ENCODE data around the gene LUC7L2.
"Not testable (repeated sequence)": the region's sequence is repeated elsewhere in the genome, so short reads cannot be mapped to it uniquely, and the experiment has no call there.

LUC7L2 gene

DNA sequence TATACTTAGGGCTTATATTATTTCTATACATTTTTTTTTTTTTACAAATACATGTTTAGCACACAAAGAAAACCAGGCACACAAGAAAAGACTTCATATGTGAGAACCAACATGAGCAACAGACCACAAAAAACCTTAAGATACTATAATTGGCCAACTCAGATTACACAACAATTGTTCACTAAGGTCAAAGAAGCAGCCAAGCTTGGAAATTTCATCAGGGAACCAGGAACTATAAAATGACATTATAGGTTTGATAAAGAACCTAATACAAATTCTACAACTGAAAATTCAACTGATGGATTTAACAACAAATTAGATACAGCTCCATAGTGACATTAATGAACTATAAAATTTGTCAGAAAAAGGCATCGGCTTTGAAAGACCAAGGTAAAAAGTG is 4.4 kb upstream of the LUC7L2 start:
- DNase-seq (ENCODE audit: low read depth): no peak

DNA sequence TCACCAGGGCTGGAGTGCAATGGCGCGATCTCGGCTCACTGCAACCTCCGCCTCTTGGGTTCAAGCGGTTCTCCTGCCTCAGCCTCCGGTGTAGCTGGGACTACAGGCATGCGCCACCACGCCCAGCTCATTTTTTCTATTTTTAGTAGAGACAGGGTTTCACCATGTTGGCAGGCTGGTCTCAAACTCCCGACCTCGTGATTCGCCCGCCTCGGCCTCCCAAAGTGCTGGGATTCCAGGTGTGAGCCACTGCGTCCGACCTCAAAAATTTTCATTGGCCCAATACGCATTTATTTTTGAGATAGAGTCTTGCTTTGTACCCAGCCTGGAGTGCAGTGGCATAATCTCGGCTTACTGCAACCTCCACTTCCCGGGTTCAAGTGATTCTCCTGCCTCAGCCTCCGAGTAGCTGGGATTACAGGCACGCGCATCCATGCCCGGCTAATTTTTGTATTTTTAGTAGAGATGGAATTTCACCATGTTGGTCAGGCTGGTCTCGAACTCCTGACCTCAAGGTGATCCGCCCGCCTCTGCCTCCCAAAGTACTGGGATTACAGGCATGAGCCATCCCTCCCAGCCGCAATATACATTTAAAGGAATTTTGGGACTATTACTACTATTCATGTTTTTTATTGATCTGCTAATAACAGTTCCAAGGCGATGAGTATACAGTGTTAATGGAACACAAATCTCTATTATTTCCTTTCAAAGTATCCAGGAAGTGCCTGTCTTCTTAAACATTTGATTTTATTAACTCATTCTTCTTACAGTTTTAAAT is 1.8 kb upstream of the LUC7L2 start:
- DNase-seq (ENCODE audit: low read depth): not testable (repeated sequence)

DNA sequence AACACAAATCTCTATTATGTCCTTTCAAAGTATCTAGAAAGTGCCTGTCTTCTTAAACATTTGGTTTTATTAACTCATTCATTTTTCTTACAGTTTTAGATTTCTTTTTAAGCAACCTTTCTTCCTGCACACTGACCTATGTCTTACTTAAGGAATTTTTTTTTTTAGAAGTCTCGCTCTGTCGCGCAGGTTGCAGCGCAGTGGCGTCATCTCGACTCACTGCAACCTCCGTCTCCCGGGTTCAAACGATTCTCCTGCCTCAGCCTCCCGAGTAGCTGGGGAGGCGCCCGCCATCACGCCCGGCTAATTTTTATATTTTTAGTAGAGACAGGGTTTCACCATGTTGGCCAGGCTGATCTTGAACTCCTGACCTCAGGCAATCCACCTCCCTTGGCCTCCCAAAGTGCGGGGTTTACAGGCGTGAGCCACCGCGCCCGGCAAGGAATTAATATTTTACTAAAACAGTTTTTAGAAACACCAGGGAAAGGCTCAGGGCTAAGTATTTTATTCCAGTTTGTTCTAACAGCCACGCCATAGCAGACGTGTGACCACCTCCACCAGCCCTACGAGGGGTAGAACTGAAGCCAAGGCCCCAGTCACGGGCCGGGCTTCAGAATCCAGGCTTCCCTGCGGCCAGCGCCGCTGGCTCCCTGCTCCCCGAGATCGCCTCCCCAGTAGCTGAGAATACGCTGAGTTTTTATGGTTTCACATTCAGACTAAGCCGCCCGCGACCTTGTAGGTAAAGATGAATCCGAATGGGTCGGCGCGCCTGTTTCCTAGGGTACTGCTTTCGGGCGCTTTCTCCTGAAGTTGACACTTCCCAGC is 941 bp upstream of the LUC7L2 start:
- peak; percentile 41 for DNase-seq (ENCODE audit: low read depth)

DNA sequence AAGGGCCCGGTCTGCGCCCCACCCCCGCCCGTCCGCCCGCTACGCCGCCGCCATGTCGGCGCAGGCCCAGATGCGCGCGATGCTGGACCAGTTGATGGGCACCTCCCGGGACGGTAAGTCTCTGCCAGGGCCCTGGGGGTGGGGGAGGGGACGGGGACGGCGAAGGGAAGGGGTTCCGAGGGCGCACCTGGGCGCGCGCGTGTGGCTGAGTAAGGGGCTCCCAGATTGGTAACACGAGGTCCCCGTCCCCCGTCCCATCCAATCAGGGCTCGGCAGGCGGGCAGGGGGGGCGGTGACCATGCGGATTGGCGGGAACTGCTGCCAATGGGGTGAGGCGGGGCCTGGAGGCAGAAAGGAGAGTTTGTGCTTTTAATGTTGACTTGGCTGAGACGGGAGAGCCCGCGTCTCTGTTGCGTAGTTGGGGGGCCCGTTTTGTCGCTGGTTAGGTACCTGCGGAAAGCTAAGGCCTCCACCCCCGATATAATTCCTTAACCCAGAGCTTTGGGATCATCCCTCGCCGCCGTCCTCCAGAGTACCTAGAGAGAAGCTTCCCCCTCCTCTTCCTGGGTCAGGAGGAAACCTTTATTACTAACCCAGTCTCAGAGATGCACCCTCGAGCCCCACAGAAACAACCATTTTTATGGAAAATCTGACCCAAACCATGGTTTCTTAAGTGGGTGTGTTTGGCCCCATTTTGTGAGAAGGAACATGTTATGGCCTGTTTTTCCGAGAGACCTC is 685 bp downstream of the LUC7L2 start:
- peak; percentile 95 for DNase-seq (ENCODE audit: low read depth)

DNA sequence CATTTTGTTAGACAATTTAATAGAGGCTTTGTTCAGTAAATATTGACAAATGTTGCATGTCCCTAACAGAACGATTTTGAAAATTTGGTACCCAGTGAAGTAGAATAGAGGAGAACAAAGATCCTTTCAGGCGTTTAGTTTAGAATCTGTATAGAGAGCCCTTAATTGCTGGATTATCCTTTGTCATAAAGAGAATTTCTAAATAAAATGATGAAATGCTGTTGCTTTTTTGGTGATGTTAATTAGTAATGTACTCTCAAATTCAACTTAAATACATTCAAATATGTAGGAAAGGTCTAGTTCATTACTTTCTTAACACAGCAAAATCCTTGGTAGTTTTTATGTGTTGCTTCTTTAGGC is 1.2 kb downstream of the LUC7L2 start:
- no peak for DNase-seq (ENCODE audit: low read depth)

DNA sequence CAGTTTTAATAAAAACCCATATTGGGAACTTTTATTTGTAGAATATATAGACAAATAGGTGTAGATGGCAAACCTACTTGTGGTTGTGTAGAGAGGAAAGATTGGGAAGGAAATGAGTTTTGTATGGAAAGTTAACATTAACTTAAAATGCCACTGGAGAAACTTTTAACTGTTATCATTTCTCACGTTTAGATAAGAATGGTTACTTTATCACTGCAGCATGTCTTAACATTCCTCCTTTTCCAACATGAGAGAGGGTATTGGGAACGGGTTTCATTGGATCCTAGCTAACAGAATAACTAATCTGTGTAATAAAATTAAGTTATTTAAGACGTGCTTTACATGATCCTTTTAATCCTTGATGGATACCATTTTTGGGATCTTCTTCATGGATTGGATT is 1.8 kb downstream of the LUC7L2 start:
- DNase-seq (ENCODE audit: low read depth): no peak

DNA sequence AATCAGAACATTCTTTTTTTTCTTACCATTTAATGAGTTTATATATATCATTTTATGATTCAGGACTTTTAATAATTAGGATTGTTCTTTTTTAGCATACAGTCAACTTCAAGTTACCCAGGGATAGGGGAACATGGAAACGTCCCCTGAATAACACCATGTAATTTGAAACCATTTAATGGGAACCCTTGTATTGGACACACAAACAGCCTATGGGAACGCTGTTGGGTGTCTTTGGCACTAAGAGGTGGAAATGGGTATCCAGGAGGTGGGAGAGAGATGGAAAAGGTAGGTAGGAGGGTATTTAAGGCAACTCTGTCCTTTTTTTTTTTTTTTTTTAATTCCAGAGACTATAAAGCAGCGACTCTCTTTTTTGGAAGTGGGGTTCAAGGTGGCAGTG is 2.6 kb downstream of the LUC7L2 start:
- no peak for DNase-seq (ENCODE audit: low read depth)

DNA sequence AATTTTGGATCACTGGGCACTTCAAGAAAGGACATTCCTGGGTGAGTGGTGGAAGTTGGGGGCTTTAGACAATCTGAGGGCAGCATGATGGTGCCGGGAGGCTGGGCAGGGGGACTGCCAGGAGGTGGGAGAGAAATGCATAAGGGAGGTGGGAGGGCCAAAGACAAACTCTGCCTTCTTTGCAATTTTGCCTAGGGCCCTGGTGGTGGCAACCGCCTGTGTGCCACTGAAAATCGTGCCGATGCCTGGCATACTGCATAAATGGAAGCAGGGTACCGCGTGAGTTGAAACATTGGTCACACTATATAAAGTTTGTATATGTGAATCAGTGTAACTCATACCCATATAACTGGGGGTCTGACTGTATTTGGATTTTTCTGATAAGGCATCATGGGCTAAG is 3.3 kb downstream of the LUC7L2 start:
- no peak for DNase-seq (ENCODE audit: low read depth)

DNA sequence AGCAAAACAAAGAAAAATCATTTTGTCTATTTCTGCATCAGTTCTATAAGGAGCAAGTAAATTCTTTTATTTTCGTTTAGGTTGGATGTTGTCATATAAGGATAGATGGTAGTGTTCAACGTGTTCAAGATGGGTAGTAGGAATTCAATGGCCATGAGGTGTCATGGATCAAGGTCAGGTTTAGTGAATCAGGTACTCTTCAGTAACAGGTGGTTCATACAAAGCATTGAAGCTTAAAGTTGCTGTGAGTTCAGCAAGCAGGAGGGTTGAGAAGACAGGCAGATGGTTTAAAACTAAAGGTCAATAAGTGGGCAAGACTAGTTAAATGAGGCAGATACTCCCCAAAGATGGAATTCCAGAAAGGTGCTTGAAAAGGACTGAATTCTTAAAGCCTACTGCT is 5.6 kb downstream of the LUC7L2 start:
- DNase-seq (ENCODE audit: low read depth): no peak

DNA sequence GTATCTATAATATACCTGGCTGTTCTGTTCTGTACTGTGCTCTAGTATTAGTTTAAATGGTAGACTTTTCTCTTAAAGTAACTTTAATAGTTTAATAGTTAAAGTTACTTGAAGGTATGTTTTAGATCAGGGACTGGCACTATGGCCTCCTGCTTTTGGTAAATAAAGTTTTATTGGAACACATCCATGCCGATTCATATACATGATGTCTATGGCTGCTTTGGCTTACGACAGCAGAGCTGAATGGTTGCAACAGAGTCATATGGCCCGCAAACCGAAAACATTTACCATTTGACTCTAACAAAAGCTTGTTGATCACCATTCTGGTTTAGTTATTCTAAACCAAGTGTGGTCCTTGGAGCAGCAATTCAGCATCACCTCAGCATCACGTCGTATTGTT is 6.7 kb downstream of the LUC7L2 start:
- DNase-seq (ENCODE audit: low read depth): no peak

DNA sequence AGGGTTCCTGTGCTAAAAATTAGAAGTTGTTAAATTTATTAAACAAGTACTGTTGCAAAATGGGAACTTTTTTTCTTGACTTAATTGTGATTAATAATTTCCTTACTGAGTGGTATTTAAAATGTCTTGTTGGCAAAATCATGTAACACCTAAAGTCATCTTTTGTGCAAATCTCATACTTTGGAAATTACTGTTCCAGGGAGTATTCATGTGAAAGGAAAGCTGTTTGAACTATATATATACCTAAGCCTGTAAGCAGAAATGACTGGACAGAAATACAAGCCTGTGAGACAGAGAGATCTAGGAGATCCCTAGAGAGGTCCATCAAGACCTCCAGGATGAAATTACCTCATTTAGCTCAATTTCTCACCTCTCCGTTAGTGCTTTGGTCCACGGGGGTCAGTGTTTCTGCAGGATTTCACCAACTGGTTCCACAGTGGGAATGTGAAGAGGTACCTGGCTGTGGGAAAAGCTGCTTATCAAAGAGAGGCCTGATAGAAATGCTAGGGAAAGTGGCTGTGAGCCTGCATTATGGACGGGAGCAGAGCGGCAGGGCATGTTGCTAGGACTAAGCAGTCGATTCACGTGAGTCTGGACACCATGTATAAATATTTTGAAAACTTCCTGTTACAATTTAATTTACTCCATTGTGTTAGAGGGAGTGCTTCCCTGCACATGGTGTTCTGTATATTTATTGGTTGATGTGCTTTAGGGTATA is 7.9 kb downstream of the LUC7L2 start:
- DNase-seq (ENCODE audit: low read depth): no peak

DNA sequence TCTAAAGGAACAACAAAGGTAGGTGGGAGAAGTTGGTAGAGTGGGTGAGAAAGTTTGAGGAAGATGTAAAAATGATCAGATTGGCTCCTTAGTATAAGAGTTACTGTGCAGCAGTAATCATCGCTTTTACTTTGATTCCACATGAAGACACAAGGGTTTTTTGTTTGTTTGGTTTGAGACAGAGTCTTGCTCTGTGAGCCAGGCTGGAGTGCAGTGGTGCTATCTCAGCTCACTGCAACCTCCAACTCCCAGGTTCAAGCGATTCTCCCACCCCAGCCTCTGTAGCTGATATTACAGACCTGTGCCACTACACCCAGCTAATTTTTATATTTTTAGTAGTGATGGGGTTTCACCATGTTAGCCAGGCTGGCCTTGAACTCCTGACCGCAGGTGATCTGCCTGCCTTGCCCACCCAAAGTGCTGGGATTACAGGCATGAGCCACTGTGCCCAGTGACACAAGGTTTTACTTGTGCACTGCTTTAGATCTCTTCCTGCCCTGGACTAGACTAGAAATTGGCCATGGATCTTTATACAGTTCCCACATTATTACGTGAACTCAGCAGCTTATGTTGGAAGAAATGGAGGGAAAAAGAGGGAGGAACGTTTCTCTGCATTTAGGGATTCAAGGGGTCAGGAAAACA is 10.7 kb downstream of the LUC7L2 start:
- DNase-seq (ENCODE audit: low read depth): no peak

DNA sequence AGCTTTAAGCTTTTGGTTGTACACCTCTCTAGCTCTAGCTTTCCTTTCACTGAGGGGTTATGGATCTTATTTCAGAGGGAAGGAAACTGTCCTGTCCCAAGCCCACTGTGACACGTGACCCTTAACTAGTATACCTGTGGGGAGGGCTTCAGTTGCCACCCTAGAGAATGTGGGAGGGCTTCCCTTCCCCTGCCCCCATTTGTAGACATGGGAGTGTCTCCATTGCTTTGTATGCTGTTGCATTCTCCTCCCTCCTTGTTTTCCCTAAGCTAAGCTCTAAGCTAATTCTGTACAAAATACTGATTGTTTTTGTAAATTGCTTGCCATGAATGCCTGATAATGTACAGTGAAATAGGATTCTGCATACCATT is 11.2 kb downstream of the LUC7L2 start:
- DNase-seq (ENCODE audit: low read depth): no peak

DNA sequence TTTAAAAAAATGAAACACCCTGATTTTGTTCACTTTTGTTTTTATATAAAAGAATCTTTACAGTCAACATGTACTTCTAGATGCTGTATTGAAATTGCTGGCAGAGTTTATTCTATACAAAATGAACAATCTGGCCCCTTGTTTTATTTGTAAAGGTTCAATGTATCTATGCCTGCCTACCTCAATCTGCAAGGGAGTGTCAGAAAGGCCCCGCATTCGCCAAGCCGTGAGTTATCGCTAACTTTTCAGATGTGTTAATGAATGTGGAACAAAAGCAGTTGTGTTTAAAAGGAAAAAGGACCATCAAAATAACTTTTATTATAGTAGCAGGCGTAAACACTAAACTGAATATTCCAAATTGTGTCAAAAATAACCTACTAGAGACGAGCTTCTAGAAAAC is 14.6 kb downstream of the LUC7L2 start:
- no peak for DNase-seq (ENCODE audit: low read depth)

DNA sequence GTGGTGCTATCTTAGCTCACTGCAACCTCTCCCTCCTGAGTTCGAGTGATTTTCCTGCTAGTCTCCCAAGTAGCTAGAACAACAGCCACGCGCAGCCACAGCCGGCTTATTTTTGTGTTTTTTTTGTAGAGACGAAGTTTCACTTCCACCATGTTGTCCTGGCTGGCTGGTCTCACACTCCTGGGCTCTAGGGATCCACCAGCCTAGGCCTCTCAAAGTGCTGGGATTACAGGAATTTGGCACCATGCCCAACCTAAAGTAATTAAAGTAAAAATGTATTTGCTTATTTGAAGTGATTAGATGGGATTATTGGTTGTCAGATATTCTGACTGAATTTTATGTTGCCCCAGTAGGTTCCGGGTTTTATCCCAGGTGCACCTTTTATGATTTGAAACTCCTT is 22.7 kb downstream of the LUC7L2 start:
- DNase-seq (ENCODE audit: low read depth): no peak

DNA sequence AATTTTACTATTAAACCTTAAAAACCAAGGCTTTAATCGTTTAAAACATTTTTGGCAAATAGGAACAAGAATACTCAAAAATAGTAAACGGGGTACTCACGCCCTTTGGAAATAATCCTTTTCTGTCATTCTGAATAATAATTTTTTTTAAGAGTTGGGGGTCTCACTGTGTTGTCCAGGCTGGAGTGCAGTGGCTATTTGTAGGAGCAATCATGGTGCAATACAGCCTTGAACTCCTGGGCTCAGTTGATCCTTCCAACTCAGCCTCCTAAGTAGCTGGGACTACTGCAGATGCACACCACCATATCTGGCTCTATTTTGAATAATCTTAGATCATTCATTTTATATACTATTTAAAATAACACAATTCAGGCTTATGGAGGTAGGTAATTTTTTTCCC is 24.9 kb downstream of the LUC7L2 start:
- no peak for DNase-seq (ENCODE audit: low read depth)

DNA sequence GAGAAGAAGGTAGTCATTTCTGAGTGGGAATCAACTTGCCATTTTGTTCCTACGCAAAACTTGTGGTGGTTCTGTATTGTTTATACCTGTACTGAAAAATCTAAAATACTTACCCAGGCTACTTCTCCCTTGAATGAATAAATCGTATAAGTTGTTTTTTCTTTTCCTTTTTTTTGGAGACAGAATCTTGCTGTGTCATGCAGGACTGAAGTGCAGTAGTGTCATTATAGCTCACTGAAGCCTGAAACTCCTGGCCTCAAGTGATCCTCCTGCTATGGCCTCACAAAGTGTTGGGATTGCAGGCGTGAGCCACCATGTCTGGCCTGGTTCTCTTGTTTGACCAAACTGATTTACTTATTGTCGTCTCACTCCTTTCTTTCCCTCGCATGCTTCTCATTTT is 27.9 kb downstream of the LUC7L2 start:
- DNase-seq (ENCODE audit: low read depth): no peak

DNA sequence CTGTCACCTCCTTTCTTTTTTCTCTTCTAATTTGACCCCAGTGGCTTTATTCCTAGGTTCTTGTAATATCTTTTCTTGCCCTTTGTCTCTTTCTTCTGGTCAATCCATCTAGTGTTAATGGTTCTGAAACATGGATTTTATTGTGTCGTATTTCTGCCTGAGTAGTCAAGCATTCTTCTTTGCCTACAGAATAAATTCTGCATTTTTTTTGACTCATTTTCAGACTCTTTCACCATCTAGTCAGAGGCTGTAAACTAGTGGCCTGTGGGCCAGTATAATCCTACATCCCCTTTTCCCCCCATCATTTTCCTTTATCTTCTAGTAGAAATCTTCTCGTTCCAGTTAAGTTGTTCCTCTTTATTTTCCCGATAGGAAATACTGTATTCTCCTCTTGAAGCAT is 29.4 kb downstream of the LUC7L2 start:
- DNase-seq (ENCODE audit: low read depth): no peak

DNA sequence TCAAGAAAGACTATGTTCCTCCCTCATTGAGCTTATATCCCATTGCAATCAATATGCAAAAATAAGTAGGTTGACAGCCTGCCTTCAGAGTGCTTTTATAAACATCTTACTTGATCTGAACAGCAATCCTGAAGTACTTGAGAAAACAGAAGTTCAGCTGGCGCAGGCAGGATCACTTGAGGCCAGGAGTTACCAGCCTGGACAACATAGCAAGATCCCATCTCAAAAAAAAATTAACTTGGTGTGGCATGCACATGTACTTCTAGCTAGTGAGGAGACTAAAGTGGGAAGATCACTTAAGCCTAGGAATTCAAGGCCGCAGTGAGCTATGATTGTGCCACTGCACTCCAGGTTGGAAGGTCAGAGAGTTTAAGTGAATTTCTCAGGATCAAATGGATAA is 30.1 kb downstream of the LUC7L2 start:
- no peak for DNase-seq (ENCODE audit: low read depth)

DNA sequence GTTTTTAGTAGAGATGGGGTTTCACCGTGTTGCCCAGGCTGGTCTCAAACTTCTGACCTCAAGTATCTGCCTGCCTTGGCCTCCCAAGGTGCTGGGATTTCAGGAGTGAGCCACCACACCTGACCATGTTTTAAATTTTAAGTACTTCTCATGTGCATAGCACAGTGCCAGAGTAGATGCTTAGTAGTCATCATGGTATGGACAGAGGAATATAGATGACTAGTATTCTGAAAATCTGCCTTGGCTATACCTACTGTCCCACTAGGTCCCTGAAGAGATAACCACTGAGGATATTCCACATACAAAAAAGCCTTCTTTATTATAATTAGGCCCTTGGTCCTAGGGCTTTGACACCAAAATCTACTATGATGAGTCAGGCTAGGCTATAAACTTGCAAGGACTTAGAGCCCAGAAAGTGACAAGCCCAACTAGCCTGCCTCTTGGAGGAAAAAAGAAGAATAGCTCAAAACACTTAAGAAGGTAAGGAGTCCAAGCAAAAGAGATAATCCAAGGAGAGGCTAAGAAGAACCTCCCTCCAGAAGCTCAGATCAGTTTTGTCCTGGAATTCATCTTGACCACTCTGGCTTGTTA is 34.0 kb downstream of the LUC7L2 start:
- DNase-seq (ENCODE audit: low read depth): no peak

DNA sequence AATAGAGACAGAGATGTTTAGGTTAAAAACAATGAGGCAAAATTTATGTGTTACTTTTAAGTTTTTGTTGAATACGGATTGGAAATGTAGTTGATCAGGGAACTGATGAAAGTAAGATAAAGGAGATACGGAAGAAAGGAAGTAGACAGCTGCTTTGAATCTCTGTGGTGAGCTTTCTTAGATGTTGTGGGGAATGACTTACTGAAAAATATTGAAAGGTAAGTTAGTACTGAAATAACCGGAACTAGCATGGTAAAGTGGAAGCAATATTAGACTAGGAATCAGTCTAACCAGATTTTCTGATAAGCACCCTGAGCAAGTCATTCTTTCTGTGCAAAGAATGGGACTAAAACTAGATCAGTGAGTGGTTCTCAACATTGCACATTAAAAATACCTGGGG is 34.8 kb downstream of the LUC7L2 start:
- DNase-seq (ENCODE audit: low read depth): no peak

Measured in stimulated activated CD8-positive, alpha-beta memory T cell treated with anti-CD3 and anti-CD28 coated beads, Interleukin-15, amount 100 ng/mL, for 1 hour (primary cell).